Tibial artery (tissue), 4 donors: ENCODE data around the gene NUP210L.

Experiments used
- DNase-seq, 2 donors: peaks; one replicate each; pipeline ENCODE4 v3.0.0-alpha.2; 2019
- H3K27ac ChIP-seq, 2 donors: fragments of 200-600 bp; sonication (generic) in 1 of 2; 1 replicate in 1 of 2; 2 replicates in 1 of 2; pipeline ENCODE4 v1.5.1; 2018 to 2019; ENCODE audit warnings: mild to moderate bottlenecking in 1 of 2
- H3K27me3 ChIP-seq, 2 donors: fragments of 200-600 bp; sonication (generic) in 1 of 2; one replicate each; pipeline versions ENCODE4 v1.5.1 to v1.6.0; 2016 to 2019
- H3K36me3 ChIP-seq, 3 donors: fragments of 200-600 bp; sonication (generic) in 2 of 3; one replicate each; pipeline ENCODE4 v1.5.1; 2016 to 2019; ENCODE audit warnings: mild to moderate bottlenecking in 2 of 3
- H3K4me1 ChIP-seq, 4 donors: fragments of 200-600 bp; sonication (generic) in 2 of 4; 1 replicate in 3 of 4; 2 replicates in 1 of 4; pipeline ENCODE4 v1.5.1; 2016 to 2019
- H3K4me3 ChIP-seq, 2 donors: fragments of 200-600 bp; sonication (generic) in 1 of 2; 1 replicate in 1 of 2; 2 replicates in 1 of 2; pipeline ENCODE4 v1.5.1; 2018 to 2019; ENCODE audit warnings: mild to moderate bottlenecking in 2 of 2
- H3K9me3 ChIP-seq, 3 donors: fragments of 200-600 bp; sonication (generic) in 1 of 3; one replicate each; pipeline ENCODE4 v1.5.1; 2016 to 2019
- CTCF ChIP-seq, 2 experiments: fragments of 200-600 bp in 1 of 2; fragments of 450-650 bp in 1 of 2; IDR thresholded peaks; one replicate each; pipeline ENCODE4 v1.5.1; 2017 to 2019; ENCODE audit warnings: antibody characterized with exemption in 2 of 2, mild to moderate bottlenecking in 1 of 2, moderate library complexity in 1 of 2
- intact Hi-C: fragments of 100-400 bp; cut with DNase I; formaldehyde crosslinking; loops from one replicate; pipeline ENCODE4 v1.15.0; 2023; ENCODE audit warnings: low total_unique reads

Gene NUP210L

GRCh38 chr1:154191990-154192461 lies 37.2 kb upstream of the NUP210L start, which contains the start of gene TPM3:
TSS of gene TPM3 (minus strand) at chr1:154192100. CDS start at chr1:154192018, 82 bp downstream.
- intact Hi-C loops, result no loop called here
- peak within 1 kb of the TSS in 1 of 2 donors; percentile 15 for H3K27ac ChIP-seq
- DNase-seq, result peak in 1 of 2 donors; percentile 12
- peaks cover 0 to 18% (median 8%) of the 10 kb centered on the region in 4 donors for H3K4me1 ChIP-seq
- no peaks in the 10 kb centered on the region for H3K9me3 ChIP-seq
- no peak within 1 kb of the TSS for H3K4me3 ChIP-seq
- no peak for TF ChIP-seq CTCF (IDR thresholded peaks at IDR 0.05)
- H3K27me3 ChIP-seq, result peaks cover 0 to 8% of the 10 kb centered on the region in 2 donors
- H3K36me3 ChIP-seq, result no peaks in the 10 kb centered on the region

DNA sequence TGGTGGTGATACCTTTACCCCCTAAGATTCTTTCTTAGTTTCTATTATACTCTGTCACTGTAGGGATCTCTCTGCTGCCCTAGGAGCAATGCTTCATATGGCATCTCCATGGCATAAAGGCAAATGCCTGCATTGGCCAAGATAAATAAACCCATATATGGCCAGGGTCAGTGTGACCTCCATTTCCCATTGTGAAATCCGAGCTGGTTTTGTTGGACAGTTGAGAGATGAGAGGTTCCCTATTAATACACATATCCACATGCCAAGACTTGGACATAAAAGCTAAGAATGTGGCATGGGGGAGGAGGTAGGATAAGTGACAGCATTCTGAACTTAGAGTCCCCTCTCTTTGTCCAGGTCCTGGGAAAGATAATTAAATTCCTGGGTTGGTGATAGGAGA lies 35.7 kb upstream of the NUP210L start:
- no peak overlapping the region for H3K4me3 ChIP-seq
- intact Hi-C loops, result no loop called here

GRCh38 chr1:154186852-154187501 lies 32.1 kb upstream of the NUP210L start:
- no peaks in the 10 kb centered on the region for H3K36me3 ChIP-seq
- no peaks in the 10 kb centered on the region for H3K27me3 ChIP-seq
- H3K4me1 ChIP-seq, result peaks cover 0 to 20% (median 11%) of the 10 kb centered on the region in 4 donors
- intact Hi-C loops, result no loop called here
- no peaks in the 10 kb centered on the region for H3K9me3 ChIP-seq
- TF ChIP-seq CTCF (IDR thresholded peaks at IDR 0.05), result no peak
- H3K27ac ChIP-seq, result no peak overlapping the region
- no peak overlapping the region for H3K4me3 ChIP-seq
- DNase-seq, result no peak

More for the DNA sequence above, 35.7 kb upstream of the NUP210L start:
- Histone ChIP-seq H3K9me3 (no peaks in the 10 kb centered on the region), H3K27me3 (peaks cover 0 to 8% of the 10 kb centered on the region in 2 donors), H3K36me3 (no peaks in the 10 kb centered on the region), H3K27ac (peak overlapping the region in 1 of 2 donors; percentile 15), H3K4me1 (peaks cover 0 to 18% (median 8%) of the 10 kb centered on the region in 4 donors)
- no peak for TF ChIP-seq CTCF (IDR thresholded peaks at IDR 0.05)
- peak in 1 of 2 donors; percentile 13 for DNase-seq

DNA sequence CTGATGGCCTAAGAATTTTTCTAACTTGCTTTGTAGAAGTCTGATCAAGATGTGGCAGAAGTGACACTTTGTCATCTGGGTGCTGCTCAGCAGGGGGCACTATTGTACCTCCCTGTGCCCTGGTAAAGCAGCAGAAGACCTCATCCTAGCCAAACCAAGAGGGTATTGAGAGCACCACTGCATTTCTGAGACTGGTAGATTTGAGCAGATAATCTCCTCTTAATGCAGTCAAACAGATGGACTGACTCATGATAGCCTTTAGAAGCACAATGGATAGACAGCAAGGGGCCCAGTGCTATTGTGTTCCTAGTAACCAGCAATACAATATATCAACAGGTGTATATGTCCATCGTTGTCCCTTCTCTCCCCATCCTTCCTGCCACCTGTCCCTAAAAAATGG lies 31.3 kb upstream of the NUP210L start:
- Histone ChIP-seq H3K4me1 (peaks cover 0 to 26% (median 15%) of the 10 kb centered on the region in 4 donors), H3K36me3 (no peaks in the 10 kb centered on the region), H3K27ac (no peak overlapping the region), H3K27me3 (no peaks in the 10 kb centered on the region), H3K9me3 (no peaks in the 10 kb centered on the region), H3K4me3 (no peak overlapping the region)
- TF ChIP-seq CTCF (IDR thresholded peaks at IDR 0.05), result peak in 1 of 2 experiments; percentile 21
- intact Hi-C loops, result no loop called here
- peak in 1 of 2 donors; percentile 27 for DNase-seq

GRCh38 chr1:154183046-154183915 lies 28.4 kb upstream of the NUP210L start:
- Histone ChIP-seq H3K9me3 (no peaks in the 10 kb centered on the region), H3K27me3 (no peaks in the 10 kb centered on the region), H3K36me3 (no peaks in the 10 kb centered on the region), H3K27ac (peak overlapping the region; percentile 82 to 86), H3K4me1 (peaks cover 0 to 40% (median 38%) of the 10 kb centered on the region in 4 donors), H3K4me3 (peak overlapping the region; percentile 82 to 93)
- peak in 1 of 2 experiments; percentile 24 for TF ChIP-seq CTCF (IDR thresholded peaks at IDR 0.05)
- peak; percentile 95 to 97 for DNase-seq
- intact Hi-C loops, result no loop called here
